CD4-positive, alpha-beta T cell treated with Interleukin-17A for 4 hours (primary cell): ENCODE data around the gene UBASH3A.

ENCODE experiments used
- DNase-seq: peaks from one replicate; pipeline ENCODE4 v3.0.0-alpha.2; 2020; ENCODE audit warnings: mixed read lengths

UBASH3A gene

DNA sequence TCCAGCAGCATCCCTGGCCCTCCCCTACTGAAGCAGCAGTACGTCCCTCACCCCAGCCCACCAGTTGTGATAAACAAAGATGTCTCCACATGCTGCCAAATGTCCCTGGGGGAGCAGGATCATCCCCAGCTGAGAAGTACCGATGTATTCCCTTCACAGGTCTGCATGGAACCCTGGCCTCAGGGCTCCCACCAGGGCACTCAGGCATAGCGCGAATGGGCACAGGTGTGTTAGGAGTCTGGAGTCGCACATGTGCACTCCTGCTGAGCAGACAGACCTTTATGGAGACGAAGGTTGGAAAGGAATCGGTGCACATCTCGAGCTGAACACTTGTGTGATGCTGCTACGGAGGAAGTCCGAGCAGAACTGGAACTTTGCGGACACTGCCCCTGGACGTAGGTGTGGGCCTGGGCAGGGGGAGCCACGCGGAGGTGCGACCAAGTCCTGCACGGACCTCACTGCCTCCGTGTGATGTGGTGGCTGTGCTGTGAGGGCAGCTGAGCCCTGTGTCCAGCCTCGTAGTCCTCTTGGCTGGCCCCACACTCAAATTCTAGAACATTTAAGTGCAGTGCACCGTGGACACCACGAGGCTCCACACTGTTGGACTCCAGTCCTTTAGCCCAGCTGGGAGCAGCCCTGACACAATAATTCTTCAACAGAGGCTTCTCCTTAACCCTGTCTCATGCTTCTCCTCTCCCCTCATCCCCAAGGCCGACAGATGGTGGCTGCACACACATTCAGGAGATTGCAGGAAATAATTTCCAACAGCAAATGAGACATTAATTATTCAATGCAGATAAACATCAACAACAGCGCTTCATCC is 48.9 kb downstream of the UBASH3A start:
- no peak for DNase-seq

GRCh38 chr21:42453224-42453985 is 49.7 kb downstream of the UBASH3A start:
- no peak for DNase-seq

- no peak for DNase-seq
Measured at GRCh38 chr21:42453986-42454570, 50.4 kb downstream of the UBASH3A start.

GRCh38 chr21:42454786-42455185 is 51.1 kb downstream of the UBASH3A start:
- no peak for DNase-seq

- DNase-seq: no peak
Measured at GRCh38 chr21:42455196-42455595, 51.5 kb downstream of the UBASH3A start.

DNA sequence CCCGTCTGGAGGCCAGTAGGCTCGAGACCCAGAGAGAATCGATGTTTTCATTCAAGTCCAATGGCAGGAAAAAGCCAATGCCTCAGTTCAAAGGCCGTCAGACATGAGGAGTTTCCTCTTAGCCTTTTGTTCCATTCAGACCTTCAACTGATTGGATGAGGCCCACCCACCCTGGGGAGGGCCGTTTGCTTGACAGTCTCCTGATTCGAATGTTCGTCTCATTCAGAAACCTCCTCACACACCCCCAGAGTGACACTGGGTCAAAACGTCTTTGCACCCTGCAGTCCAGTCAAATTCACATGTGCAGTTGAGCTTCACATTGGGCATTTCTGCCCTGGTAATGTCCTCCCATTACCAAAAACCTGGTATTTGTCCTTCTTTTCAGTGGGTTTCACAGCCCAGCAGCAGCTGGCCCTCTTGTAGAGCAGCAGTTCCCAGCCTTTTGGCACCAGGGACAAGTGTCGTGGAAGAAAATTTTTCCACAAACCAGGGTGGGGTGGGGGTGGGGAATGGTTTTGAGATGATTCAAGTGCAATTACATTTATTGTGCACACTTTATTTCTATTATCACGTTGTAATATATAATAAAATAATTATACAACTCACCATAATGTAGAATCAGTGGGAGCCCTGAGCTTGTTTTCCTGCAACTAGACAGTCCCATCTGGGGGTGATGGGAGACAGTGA is 52.2 kb downstream of the UBASH3A start:
- no peak for DNase-seq

GRCh38 chr21:42456457-42456856 is 52.8 kb downstream of the UBASH3A start:
- peak; percentile 68 for DNase-seq

DNA sequence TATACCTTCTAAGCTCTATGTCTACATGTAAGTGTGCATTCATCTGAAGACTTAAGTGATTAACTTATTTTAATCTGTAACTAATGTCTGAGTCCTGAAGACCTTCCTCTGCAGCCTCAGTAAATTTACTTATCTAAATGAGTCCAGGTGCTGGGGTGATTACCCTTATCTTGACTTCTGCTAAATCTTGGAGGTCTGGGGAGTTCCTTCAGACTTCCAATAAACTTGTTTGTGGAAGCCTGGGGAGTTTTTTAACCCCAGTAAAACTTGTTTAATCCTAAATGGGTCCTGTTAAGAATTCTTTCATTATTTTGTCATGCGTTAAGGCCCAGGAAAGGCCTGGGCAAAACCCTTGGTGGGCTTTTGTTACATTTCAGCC is 55.4 kb downstream of the UBASH3A start:
- no peak for DNase-seq

DNA sequence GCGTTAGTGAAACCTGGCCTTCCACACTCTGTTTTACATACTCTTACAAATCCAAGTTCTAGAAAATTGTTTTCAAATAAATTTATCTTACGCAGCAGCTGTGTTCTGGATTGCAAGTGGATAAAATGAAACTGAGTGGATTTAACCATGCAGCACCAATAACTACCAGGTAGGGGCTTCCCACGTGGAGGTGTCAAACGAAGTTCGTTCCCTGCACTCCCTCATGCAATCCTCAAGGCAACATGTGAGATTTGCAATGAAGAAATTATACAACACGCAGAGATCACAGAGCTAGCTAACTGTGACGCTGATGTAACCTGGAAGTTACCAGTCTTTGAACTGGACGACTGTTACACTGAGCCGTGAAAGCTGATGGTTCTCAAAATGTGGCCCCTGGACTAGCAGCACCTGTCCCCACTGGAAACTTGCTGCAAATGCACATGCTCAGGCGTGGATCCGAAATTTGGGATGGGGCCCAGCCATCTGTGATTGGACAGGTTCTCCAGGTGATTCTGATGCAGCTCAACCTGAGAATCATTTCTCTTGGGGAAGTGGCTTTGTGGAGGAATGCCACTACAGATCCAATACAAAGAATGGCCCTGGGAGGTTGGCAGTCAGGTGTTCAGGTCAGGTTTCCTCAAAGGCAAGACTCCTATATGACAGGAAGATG is 56.0 kb downstream of the UBASH3A start:
- DNase-seq: no peak

DNA sequence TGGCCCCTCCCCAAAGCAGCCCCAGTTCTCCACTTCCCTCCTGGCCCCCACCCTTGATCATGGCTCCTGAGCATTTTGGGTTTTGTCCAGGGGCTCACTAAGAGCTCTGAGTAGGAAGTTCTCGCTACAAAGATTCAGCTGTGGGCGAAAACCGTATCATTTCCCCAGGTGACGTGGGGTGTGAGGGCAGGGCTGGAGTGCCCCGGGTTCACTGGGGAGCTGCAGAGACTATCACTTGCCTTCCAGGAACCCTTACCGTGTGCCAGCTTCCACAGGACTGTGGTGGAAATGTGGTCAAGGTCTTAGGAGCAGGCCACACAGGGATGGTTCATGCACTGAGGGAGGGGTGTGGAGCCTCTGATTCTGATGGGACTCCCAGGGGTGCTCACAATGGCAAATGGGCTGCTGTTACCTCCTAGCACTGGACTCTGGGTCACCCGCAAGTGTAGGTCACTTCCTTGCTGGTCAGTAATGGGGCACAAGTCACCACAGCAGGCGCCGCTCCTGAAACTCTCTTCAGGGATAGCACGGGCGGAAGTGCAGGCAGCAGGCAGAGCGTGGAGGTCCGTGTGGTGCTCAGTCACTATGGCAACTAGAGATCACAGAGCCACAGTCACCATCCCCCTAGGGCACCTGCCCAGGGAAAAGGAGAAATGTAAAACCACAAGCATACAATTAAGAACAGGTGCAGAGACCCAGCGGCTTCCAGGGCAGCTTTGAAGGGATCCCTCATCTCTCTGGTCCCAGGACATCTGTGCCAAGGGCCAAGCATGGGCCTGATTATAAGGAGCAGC is 56.9 kb downstream of the UBASH3A start:
- peak; percentile 64 for DNase-seq

DNA sequence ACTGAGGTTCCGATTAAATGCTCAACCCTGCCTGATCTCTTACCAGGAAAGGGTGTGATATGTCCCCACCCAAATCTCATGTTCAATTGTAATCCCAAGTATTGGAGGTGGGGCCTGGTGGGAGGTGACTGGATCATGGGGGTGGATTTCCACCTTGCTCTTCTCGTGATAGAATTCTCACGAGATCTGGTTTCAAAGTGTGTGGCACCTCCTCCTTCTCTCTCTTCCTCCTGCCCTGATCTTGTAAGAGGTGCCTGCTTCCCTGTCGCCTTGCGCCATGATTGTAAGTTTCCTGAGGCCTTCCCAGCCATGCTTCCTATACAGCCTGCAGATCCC is 57.5 kb downstream of the UBASH3A start:
- DNase-seq: no peak

DNA sequence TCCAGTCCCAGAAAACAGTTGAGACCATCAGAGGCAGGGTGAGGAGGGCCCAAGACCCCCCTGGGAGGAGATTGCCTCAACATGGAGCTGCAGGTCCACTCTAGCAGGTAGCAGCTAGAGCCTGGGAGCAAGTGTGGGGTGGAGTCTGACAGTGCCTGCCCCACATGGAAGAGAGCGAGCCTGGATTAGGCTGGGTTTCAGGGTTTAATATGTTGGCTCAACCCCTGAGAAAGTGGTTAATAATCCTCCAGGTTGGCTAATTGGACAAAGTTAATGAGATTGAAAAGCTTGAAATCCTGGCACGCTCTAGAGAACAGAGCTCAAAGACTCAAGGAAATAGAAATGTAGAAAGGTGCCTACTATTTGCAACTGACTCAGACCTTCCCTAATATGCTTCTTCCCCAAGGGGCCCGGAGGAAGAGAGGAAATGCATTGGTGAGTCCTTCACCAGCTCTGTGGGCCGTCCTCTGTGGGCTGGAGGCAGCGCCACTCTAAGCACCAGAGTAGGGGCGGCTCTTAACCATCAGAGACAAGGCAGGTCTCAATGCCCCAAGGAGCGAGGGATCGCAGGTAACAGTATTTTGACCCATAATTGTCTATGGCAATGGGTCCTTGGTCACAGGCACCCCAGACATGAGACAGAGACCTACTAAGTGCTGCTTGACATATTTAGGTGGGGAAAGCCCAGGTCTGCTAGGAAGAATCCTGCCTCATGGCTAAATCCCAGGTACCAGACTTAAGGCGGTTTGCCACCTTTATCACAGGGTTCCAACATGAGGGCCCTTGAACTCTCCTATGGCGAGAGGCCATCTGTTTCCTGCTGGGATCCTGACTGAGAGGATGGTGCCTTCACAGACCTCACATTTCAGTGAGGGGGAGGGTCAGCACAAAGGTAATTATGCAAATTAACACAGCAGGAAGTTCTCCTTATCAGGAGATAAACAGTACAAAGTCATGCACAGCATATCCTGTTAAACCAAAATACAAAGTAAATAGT is 58.5 kb downstream of the UBASH3A start:
- DNase-seq: no peak

DNA sequence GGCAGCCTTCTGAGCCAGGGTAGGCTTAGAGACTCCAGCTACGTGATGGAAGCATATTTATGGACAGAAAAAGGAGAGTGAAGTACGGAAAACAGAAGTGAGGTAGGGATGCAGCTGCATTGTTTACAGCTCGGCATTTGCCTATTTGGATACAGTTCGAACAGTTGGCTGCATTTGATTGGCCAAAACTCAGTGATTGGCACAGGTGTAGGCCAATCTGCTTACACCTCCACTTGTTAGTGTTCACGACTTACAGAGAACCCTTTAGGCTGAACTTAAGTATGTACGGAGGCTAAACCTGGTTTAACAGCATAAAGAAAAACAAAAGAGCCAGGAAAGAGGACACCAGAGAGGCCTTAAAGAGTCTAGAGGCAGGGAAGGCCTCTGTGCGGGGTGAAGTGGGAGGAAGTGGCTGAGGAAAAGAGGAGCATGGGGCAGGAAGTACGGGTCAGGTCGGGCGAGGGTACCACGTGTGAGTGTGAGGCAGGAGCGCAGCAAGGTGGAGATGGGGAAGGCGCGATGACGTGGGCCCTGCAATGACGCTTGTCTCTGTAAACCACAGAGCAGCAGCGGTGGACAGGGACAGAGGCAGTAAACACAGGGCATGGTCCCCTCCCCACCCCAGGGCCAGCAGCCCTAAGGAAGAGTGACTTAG is 60.3 kb downstream of the UBASH3A start:
- DNase-seq: peak; percentile 70

GRCh38 chr21:42465008-42465802 is 61.5 kb downstream of the UBASH3A start:
- no peak for DNase-seq

DNA sequence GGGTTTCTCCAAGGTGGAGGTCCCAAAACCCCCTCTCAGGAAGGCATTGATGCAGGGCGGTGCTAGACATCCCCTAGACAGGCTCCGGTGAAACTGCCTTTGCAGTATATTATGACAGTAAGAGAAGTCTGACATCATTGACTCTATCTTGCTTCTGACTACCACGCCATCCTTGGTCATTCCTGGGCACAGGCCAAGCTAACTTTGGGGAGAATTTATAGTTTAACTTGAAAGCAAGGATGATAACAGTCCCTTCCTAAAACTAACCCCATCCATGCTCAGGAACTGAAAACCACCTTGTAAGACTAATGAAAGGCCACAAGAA is 62.1 kb downstream of the UBASH3A start:
- no peak for DNase-seq

- DNase-seq: no peak
Measured at GRCh38 chr21:42466700-42467099, 63.0 kb downstream of the UBASH3A start.

- no peak for DNase-seq
Measured at GRCh38 chr21:42467140-42467983, 63.7 kb downstream of the UBASH3A start.

GRCh38 chr21:42468491-42469131 is 64.9 kb downstream of the UBASH3A start:
- DNase-seq: no peak
